Activated CD4-positive, alpha-beta memory T cell treated with anti-CD3 and anti-CD28 coated beads for 36 hours (primary cell): ENCODE data around the gene LRRK1. TPM values are rescaled to one million over a fixed set of nuclear protein-coding genes. Genes with fewer than 3 reads are reported as not detected.

ENCODE experiments used
- CTCF ChIA-PET: fragments of 350-600 bp; sonication (Branson Sonifier 250); formaldehyde crosslinking; loops from one replicate; lab custom pipeline; 2021; ENCODE audit warnings: antibody characterized with exemption, inconsistent platforms; lab: Charles Lee
- POLR2A ChIA-PET: fragments of 350-600 bp; sonication (Branson Sonifier 250); formaldehyde crosslinking; loops from one replicate; lab custom pipeline; 2021; ENCODE audit warnings: antibody characterized with exemption; lab: Charles Lee
- DNase-seq: peaks from one replicate; pipeline ENCODE4 v3.0.0-alpha.2; 2020
- H3K27ac Mint-ChIP-seq: one replicate; pipeline ENCODE4 v1.8.0; 2021; ENCODE audit warnings: mixed read lengths
- H3K27me3 Mint-ChIP-seq: one replicate; pipeline ENCODE4 v1.8.0; 2021; ENCODE audit warnings: mixed read lengths
- H3K36me3 Mint-ChIP-seq: one replicate; pipeline ENCODE4 v1.8.0; 2021; ENCODE audit warnings: mixed read lengths
- H3K4me1 Mint-ChIP-seq: one replicate; pipeline ENCODE4 v1.8.0; 2021; ENCODE audit warnings: low read depth, mixed read lengths
- H3K4me3 Mint-ChIP-seq: one replicate; pipeline ENCODE4 v1.8.0; 2021; ENCODE audit warnings: mild to moderate bottlenecking, mixed read lengths
- H3K9me3 Mint-ChIP-seq: one replicate; pipeline ENCODE4 v1.8.0; 2021; ENCODE audit warnings: mixed read lengths
- intact Hi-C: fragments of 100-400 bp; cut with micrococcal nuclease; formaldehyde crosslinking; loops from one replicate; pipeline ENCODE4 v1.15.1; 2023
- total RNA-seq, 2 experiments: library from RNA; stranded (reverse); gene quantifications; one replicate each; pipeline ENCODE4 v1.2.3, GENCODE V29; 2021

LRRK1 gene
- total RNA-seq, 2 experiments from 2014 or later = 0.41 to 0.71 TPM

DNA sequence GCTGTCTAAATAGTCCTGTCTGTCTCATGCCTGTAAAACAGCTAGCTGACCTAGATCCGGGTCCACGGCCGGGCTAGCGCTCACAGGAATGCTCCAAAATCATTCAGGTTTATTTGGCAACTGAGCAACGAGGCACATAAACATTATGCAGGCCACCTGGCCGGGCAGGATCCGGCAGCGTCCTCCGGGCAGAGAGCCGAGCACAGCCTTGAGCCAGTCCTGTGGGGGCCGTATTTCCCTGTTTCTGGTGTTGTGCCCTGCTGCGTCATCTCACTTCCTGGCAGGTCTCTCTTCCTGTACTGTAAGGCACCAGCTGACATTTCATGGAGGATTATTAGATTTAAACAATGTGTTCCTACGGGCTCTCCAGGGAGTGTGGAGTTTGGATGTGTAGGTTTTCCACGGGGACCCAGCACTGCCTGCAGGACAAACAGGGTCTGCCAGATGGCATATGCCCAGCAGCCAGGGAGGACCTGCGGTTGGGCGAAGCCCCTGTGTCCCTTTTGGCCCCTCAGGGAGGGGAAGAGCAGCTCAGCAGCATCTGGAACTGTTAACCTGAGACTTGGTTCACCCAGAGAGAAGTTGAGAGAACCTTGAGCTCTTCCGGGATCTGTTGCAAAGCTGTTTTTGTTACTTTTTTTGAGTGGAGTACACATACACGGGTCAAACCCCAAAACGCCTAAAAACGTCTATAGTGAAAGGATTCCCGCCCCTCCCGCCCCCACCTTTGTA lies 16.6 kb upstream of the LRRK1 start:
- no peak overlapping the region for H3K4me3 Mint-ChIP-seq

DNA sequence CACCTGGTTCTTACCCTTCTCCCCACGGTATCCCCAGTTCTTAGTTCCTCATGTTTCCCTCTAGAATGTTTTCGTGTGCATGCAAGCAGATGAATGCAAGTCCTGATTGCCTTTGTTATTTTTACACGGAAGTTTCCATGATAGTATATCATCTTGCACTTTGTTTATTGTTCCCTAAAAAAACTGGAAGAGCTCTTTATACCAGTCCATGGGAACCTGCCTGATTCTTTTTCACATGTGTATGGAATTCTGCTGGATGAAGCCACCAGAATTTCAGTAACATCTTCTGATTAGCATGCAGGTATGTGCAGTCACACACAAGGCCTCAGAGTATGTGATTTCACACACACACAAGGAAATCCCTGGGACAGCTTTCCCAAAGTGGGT lies 16.0 kb upstream of the LRRK1 start:
- ChIA-PET CTCF (interaction anchor here (1.6 kb wide), 1 partner anchor 105 kb away, joined by 5 read pairs; no protein-coding TSS in a partner anchor), POLR2A (no interaction called here)
- no peak overlapping the region for H3K4me3 Mint-ChIP-seq
- peaks cover 5% of the 10 kb centered on the region for H3K27me3 Mint-ChIP-seq
- H3K27ac Mint-ChIP-seq = no peak overlapping the region
- no peaks in the 10 kb centered on the region for H3K9me3 Mint-ChIP-seq
- DNase-seq = no peak
- H3K36me3 Mint-ChIP-seq = no peaks in the 10 kb centered on the region
- no peaks in the 10 kb centered on the region for H3K4me1 Mint-ChIP-seq
- intact Hi-C loops = no loop called here

More for the DNA sequence above, 16.6 kb upstream of the LRRK1 start:
- intact Hi-C loops = no loop called here
- peaks cover 4% of the 10 kb centered on the region for H3K27me3 Mint-ChIP-seq
- H3K27ac Mint-ChIP-seq = no peak overlapping the region
- DNase-seq = no peak
- CTCF ChIA-PET = interaction anchor here (1.6 kb wide), 1 partner anchor 106 kb away, joined by 5 read pairs; no protein-coding TSS in a partner anchor
- H3K4me1 Mint-ChIP-seq = no peaks in the 10 kb centered on the region
- H3K36me3 Mint-ChIP-seq = no peaks in the 10 kb centered on the region
- POLR2A ChIA-PET = no interaction called here
- no peaks in the 10 kb centered on the region for H3K9me3 Mint-ChIP-seq

DNA sequence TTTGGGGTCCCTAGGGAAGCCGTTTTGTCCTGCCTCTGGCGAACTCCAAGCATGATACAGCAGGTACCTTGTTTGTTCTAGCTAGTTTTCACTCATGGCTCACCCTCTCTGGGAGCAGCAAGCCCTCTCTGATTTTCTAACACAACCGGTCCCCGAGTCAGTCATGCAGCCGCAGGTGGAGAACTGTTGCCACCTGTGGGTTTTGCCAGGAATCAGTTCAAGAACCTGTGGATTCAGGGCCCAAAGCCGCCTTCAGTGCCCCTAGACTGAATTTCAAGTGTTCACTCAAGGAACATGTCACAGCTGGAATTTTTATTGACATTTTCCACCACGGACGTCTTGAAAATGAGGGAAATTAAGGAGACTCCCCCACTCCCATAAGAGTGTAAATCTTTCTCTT lies 13.3 kb upstream of the LRRK1 start:
- Mint-ChIP-seq H3K27ac (no peak overlapping the region), H3K36me3 (no peaks in the 10 kb centered on the region), H3K9me3 (no peaks in the 10 kb centered on the region), H3K27me3 (peaks cover 7% of the 10 kb centered on the region), H3K4me1 (no peaks in the 10 kb centered on the region), H3K4me3 (no peak overlapping the region)
- no peak for DNase-seq
- intact Hi-C loops = no loop called here
- ChIA-PET POLR2A (no interaction called here), CTCF (interaction anchor here (1.3 kb wide), 2 partner anchors 12 to 31 kb away, joined by 3 to 4 read pairs; no protein-coding TSS in a partner anchor)

DNA sequence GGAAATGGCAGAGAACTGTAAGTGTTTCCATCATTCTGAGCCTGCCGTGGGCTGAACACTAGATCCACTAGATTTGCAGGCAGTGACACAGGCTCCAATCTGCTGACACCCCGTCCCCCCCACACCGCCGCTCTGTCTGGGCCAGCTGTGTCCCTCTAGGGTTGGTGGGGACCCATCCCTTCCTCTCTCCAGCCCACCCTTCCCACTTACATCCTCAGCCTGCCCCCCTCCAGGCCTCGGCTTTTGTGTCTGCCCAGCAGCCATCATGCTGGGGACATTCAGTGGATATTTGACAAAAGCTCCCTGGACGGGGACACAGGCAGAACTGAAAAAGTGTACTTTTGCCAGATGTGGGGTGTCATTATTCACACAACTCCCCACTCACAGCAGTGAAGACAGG lies 10.7 kb upstream of the LRRK1 start:
- Mint-ChIP-seq H3K27me3 (peaks cover 12% of the 10 kb centered on the region), H3K9me3 (no peaks in the 10 kb centered on the region), H3K4me1 (no peaks in the 10 kb centered on the region), H3K36me3 (no peaks in the 10 kb centered on the region), H3K27ac (no peak overlapping the region), H3K4me3 (no peak overlapping the region)
- DNase-seq = no peak
- ChIA-PET POLR2A (no interaction called here), CTCF (no interaction called here)
- intact Hi-C loops = no loop called here

DNA sequence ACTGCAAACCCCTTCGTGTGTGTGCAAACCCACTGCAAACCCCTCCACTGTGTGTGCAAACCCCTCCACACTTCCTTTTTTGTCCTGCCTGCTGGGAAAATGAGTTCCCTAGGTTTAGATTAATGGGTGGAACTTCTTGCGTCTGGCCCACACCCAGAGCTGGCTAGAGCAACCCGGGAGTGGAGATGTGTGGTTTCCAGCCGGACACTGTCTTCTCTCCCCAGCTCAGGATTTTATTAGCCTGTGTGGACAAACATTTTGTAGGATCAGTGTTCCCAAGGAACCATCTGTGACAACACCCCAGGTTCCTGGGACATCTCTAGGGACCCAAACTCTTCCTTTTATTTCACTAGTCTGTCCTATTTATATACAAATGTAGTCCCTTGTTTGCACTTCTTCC lies 9.6 kb upstream of the LRRK1 start:
- CTCF ChIA-PET = no interaction called here
- no peak overlapping the region for H3K4me3 Mint-ChIP-seq
- H3K36me3 Mint-ChIP-seq = no peaks in the 10 kb centered on the region
- no peaks in the 10 kb centered on the region for H3K9me3 Mint-ChIP-seq
- DNase-seq = no peak
- intact Hi-C loops = no loop called here
- POLR2A ChIA-PET = no interaction called here
- H3K27me3 Mint-ChIP-seq = peaks cover 17% of the 10 kb centered on the region
- no peak overlapping the region for H3K27ac Mint-ChIP-seq
- H3K4me1 Mint-ChIP-seq = no peaks in the 10 kb centered on the region

DNA sequence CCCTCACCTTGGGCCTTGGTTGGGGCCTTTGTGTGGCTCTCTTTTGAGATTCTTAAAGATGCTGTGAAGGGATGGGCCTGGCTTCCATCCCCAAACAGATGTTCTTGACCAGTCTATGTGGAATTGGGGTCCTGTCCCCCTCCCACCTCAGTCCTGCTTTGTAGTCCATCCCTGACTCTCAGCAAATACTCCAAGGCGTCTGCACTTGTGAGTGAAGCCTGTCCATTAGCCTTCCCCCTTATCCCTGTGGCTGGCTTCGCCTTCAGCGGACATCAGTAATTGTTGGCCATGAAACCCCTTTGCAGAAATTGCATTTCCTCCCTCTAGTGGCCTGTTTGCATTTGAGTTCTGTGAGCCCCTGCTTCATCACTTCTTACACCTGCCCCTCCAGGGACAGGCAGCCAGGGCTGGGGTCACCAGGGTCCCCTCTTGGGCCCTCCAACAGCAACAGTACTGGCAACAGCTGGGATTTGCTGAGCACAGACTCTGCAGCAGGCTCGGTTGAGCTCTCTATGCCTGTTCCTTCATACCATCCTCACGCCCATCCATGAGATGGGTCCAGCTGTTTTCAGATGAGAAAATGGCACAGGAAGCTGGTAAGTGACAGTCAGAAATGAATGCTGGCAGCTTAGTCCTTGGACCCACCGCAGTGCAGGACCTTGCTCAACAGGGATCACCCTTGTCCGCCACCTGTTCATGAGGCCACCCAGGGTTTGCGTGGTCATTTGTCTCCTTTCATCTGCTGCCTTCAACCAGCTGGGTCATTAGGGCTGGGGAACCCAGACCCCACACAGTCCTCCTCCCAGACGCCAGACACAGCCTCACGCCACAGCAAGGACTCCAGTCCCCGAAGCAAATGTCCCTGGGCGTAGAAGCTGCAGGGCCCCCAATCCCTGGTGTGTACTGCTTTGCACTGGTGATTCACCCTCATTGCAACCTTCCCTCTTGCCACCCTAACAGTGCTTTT lies 8.9 kb upstream of the LRRK1 start:
- Mint-ChIP-seq H3K9me3 (no peaks in the 10 kb centered on the region), H3K4me1 (no peaks in the 10 kb centered on the region), H3K36me3 (no peaks in the 10 kb centered on the region), H3K4me3 (no peak overlapping the region), H3K27me3 (peaks cover 17% of the 10 kb centered on the region), H3K27ac (no peak overlapping the region)
- ChIA-PET POLR2A (no interaction called here), CTCF (interaction anchor here (3.4 kb wide), 1 partner anchor 97 kb away, joined by 11 read pairs; no protein-coding TSS in a partner anchor)
- intact Hi-C loops = no loop called here
- DNase-seq = no peak

DNA sequence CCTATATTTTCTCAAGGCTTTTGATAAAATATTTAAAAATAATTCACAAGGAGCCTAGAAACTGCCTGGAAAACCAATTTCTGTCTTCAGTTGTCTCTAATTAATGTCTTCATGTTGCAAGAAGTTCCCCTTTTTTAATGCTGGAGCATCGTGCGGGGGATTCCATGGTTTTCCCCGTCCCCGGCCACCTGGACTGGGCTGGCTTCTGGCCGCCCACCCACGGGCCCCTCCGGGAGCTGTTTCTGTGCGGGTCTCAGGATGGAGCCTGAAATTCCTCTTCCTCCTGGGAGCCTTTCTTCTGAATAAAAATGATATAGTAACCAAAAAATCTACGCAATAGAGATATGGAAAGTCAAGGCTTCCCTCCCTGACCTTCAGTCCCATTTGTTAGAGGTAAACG lies 8.1 kb upstream of the LRRK1 start:
- Mint-ChIP-seq H3K27me3 (peaks cover 17% of the 10 kb centered on the region), H3K36me3 (no peaks in the 10 kb centered on the region), H3K9me3 (no peaks in the 10 kb centered on the region), H3K27ac (no peak overlapping the region), H3K4me3 (no peak overlapping the region), H3K4me1 (no peaks in the 10 kb centered on the region)
- ChIA-PET CTCF (interaction anchor here (3.4 kb wide), 1 partner anchor 97 kb away, joined by 11 read pairs; no protein-coding TSS in a partner anchor), POLR2A (no interaction called here)
- intact Hi-C loops = no loop called here
- DNase-seq = no peak

DNA sequence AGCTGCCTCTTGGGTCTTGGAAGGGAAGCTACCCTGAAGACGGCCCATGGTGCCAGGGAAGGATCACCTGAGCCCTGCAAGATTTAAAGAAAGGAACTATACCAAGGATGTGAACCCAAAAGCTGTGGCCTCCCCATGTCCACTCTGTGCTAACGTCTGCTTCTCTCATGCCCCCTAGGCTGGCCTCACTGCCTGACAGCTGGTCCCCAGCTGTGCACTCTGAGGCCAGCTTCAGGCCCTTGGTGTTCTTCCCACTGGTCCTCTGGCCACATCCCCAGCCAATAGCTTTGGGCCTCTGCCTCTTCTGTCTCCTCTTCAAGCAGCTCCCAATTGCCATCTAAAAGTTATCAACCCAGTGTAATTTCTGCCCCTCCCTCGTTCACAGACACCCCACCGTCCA lies 5.2 kb upstream of the LRRK1 start:
- Mint-ChIP-seq H3K4me1 (peaks cover 8% of the 10 kb centered on the region), H3K27me3 (peaks cover 31% of the 10 kb centered on the region), H3K9me3 (no peaks in the 10 kb centered on the region), H3K4me3 (no peak overlapping the region), H3K27ac (no peak overlapping the region), H3K36me3 (no peaks in the 10 kb centered on the region)
- no peak for DNase-seq
- POLR2A ChIA-PET = no interaction called here
- CTCF ChIA-PET = interaction anchor here (11.0 kb wide), 1 partner anchor 96 kb away, joined by 218 read pairs; no protein-coding TSS in a partner anchor
- intact Hi-C loops = no loop called here

DNA sequence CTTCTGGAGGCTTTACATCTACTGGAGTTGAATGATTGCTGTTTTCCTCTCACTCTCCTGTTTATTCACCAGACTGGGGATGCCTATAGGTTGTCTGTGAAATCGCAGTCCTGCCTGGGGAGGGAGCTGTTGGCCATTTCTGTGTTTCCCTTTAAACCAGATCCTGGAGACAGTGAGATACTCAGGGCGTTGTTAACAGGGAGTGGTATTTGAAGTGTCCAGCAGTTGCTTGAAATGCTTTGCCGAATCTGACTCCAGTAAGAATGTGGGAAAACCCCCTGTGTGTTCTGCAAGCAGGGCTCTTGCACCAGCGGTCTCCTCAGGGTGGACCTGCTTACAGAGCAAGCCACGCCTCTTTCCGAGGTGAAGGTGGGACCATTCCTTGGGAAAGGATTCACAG lies 4.3 kb upstream of the LRRK1 start:
- peaks cover 31% of the 10 kb centered on the region for H3K27me3 Mint-ChIP-seq
- H3K4me1 Mint-ChIP-seq = peaks cover 9% of the 10 kb centered on the region
- H3K9me3 Mint-ChIP-seq = no peaks in the 10 kb centered on the region
- intact Hi-C loops = loop anchor here (5.0 kb wide), 2 partner anchors 288 to 342 kb away; no protein-coding TSS in a partner anchor
- no peak for DNase-seq
- H3K27ac Mint-ChIP-seq = no peak overlapping the region
- POLR2A ChIA-PET = no interaction called here
- H3K4me3 Mint-ChIP-seq = no peak overlapping the region
- CTCF ChIA-PET = interaction anchor here (11.0 kb wide), 1 partner anchor 95 kb away, joined by 218 read pairs; no protein-coding TSS in a partner anchor
- no peaks in the 10 kb centered on the region for H3K36me3 Mint-ChIP-seq

DNA sequence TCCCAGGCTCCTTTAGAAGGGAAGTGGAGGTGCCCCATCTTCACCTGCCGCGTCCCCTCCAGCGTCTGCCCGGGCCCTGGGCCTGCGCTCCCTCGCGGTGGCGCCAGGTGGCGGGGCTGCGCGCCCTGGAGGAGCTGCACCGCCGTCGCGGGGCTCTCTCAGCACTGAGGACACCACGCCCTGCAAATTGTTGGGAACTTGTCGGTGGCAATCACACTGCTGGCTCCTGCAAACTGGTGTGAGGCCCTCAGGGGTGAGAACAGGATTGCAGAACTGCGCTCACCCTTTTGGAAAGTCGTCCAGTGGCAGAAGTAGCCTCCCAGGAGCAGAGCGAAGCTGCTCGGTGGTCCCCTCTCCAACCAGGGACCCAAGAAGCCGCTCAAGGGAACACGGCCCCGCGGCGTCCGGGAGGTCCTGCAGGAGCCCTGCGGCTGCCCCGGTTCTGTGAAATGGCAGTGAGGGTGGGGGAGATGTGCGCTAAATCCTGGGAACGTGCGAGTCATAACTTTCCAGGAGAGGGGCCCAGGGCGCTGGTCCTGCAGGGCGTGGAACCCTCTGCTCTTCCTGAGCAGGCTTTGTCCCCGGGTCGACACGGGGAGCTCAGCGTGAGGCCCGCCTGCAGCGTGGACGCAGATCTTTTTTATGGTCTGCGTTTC lies 995 bp upstream of the LRRK1 start:
- DNase-seq = peak; percentile 76
- peaks cover 17% of the 10 kb centered on the region for H3K4me1 Mint-ChIP-seq
- ChIA-PET CTCF (interaction anchor here (0.6 to 11.0 kb wide), 22 partner anchors 9 to 569 kb away, joined by 3 to 218 read pairs (median 4); no protein-coding TSS in a partner anchor), POLR2A (no interaction called here)
- intact Hi-C loops = loop anchor here (1.0 to 5.0 kb wide), 3 partner anchors 89 to 339 kb away; no protein-coding TSS in a partner anchor
- peaks cover 45% of the 10 kb centered on the region for H3K27me3 Mint-ChIP-seq
- H3K9me3 Mint-ChIP-seq = no peaks in the 10 kb centered on the region
- H3K27ac Mint-ChIP-seq = no peak overlapping the region
- peak overlapping the region; percentile 67 for H3K4me3 Mint-ChIP-seq
- no peaks in the 10 kb centered on the region for H3K36me3 Mint-ChIP-seq

DNA sequence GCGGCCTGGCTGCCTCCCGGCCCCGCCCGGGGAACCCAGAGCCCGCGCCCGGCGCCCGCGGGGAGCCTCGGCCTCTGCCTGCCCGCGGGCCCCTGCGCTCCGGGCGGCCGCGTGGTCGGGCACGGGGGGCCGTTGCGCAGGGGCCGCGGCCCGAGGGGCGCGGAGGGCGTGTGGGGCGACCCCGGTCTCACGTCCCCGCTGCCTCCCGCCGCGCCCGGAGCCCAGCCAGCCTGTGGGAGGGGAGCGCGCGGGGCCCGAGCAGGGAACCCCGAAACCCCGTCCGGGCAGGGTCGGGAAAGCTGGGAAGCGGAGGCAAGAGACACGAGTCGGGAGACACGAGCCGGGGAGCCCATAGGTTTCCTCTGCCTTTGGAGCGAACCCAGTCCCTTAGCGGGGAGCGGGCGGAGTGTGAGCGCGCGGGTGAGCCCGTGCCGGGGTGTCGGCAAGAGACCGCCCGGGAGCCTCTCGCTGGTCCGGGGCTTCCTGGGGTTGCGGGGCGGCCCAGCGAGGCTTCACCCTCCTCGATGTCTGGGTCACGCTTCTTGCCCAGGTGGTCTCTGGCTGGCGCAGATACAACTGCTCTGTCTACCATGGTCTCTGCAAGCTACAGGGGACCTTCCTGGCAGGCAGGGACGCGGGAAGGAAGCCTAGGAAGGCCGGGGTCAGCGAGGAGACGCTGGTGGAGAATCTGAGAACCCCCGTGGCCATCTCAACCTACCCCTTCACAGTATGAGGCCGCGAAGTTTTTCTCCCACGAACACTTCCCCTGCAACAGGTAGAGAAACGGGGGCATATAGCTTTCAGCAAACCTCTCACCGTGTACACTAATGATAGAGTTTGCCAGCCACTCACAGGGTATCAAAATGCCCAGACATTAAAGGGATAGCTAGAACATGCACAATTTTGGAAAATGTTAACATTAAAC lies 586 bp downstream of the LRRK1 start:
- Mint-ChIP-seq H3K27ac (no peak overlapping the region), H3K4me3 (peak overlapping the region; percentile 54), H3K36me3 (no peaks in the 10 kb centered on the region), H3K4me1 (peaks cover 17% of the 10 kb centered on the region), H3K9me3 (no peaks in the 10 kb centered on the region), H3K27me3 (peaks cover 41% of the 10 kb centered on the region)
- CTCF ChIA-PET = interaction anchor here (0.6 to 11.0 kb wide), 8 partner anchors 8 to 570 kb away, joined by 3 to 218 read pairs (median 6); no protein-coding TSS in a partner anchor
- peak; percentile 10 for DNase-seq
- intact Hi-C loops = loop anchor here (5.0 kb wide), 2 partner anchors 292 to 338 kb away; no protein-coding TSS in a partner anchor
- POLR2A ChIA-PET = no interaction called here
